ENCODE data around the gene VAMP8. TPM values are rescaled to one million over a fixed set of nuclear protein-coding genes. Genes with fewer than 3 reads are reported as not detected.

The VAMP8 gene
- total RNA-seq, 1 experiment from 2014 or later = not detected

DNA sequence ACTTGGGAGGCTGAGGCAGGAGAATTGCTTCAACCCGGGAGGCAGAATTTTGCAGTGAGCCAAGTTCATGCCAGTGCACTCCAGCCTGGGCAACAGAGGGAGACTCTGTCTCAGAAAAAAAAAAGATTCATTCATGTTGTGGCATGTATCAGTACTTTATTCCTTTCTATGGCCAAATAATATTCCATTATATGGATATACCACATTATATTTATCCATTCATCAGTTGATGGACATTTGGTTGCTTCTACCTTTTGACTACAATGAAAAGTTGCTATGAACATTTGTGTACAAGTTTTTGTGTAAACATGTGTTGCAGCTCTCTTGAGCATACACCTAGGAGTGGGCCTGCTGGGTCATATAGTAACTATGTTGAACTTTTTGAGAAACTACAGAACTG, 47.6 kb upstream of the VAMP8 start:
- TF ChIP-seq EZH2 (IDR thresholded peaks at IDR 0.05; ENCODE audit: borderline replicate concordance, low read depth, low read length, poor library complexity, severe bottlenecking) = no peak
- TF ChIP-seq, protein P1, sequence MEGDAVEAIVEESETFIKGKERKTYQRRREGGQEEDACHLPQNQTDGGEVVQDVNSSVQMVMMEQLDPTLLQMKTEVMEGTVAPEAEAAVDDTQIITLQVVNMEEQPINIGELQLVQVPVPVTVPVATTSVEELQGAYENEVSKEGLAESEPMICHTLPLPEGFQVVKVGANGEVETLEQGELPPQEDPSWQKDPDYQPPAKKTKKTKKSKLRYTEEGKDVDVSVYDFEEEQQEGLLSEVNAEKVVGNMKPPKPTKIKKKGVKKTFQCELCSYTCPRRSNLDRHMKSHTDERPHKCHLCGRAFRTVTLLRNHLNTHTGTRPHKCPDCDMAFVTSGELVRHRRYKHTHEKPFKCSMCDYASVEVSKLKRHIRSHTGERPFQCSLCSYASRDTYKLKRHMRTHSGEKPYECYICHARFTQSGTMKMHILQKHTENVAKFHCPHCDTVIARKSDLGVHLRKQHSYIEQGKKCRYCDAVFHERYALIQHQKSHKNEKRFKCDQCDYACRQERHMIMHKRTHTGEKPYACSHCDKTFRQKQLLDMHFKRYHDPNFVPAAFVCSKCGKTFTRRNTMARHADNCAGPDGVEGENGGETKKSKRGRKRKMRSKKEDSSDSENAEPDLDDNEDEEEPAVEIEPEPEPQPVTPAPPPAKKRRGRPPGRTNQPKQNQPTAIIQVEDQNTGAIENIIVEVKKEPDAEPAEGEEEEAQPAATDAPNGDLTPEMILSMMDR (conservative IDR thresholded peaks at IDR 0.05; ENCODE audit: low read depth, low read length) = no peak
- H3K4me3 ChIP-seq (ENCODE audit: low read depth, low read length, poor library complexity, severe bottlenecking) = no peak overlapping the region
- H3K36me3 ChIP-seq (ENCODE audit: insufficient read depth, low read length, poor library complexity, severe bottlenecking) = no peaks in the 10 kb centered on the region
- no TSS peak for BruUV-seq (replicated peaks)
- ChIA-PET POLR2A (ENCODE audit: low non-redundant PET) (no interaction called here), CTCF (no interaction called here)
- no peaks in the 10 kb centered on the region for H3K27me3 ChIP-seq (replicated peaks; ENCODE audit: insufficient read depth, low read depth, low read length, poor library complexity)
- no peaks in the 10 kb centered on the region for H3K4me1 ChIP-seq (ENCODE audit: insufficient read depth, low read length, poor library complexity, severe bottlenecking)
- no peak overlapping the region for H3K27ac ChIP-seq (ENCODE audit: low read depth, low read length, poor library complexity, severe bottlenecking)
- intact Hi-C loops (cut with micrococcal nuclease; ENCODE audit: unreplicated experiment) = no loop called here
- DNase-seq (ENCODE audit: low spot score) = no peak
- no peaks in the 10 kb centered on the region for H3K9me3 ChIP-seq (ENCODE audit: low read depth, low read length, poor library complexity, severe bottlenecking)

GRCh38 chr2:85531589-85531988, 45.8 kb upstream of the VAMP8 start:
- ChIA-PET CTCF (no interaction called here), POLR2A (ENCODE audit: low non-redundant PET) (no interaction called here)
- Histone ChIP-seq H3K4me3 (ENCODE audit: low read depth, low read length, poor library complexity, severe bottlenecking) (no peak overlapping the region), H3K27me3 (replicated peaks; ENCODE audit: insufficient read depth, low read depth, low read length, poor library complexity) (no peaks in the 10 kb centered on the region), H3K36me3 (ENCODE audit: insufficient read depth, low read length, poor library complexity, severe bottlenecking) (no peaks in the 10 kb centered on the region), H3K9me3 (ENCODE audit: low read depth, low read length, poor library complexity, severe bottlenecking) (no peaks in the 10 kb centered on the region), H3K27ac (ENCODE audit: low read depth, low read length, poor library complexity, severe bottlenecking) (no peak overlapping the region), H3K4me1 (ENCODE audit: insufficient read depth, low read length, poor library complexity, severe bottlenecking) (no peaks in the 10 kb centered on the region)
- intact Hi-C loops (cut with micrococcal nuclease; ENCODE audit: unreplicated experiment) = no loop called here
- DNase-seq (ENCODE audit: low spot score) = no peak
- BruUV-seq (replicated peaks) = no TSS peak
- no peak for TF ChIP-seq EZH2 (IDR thresholded peaks at IDR 0.05; ENCODE audit: borderline replicate concordance, low read depth, low read length, poor library complexity, severe bottlenecking)
- TF ChIP-seq, protein P1 (conservative IDR thresholded peaks at IDR 0.05; ENCODE audit: low read depth, low read length) = no peak

- no peak for DNase-seq (ENCODE audit: low spot score)
- Histone ChIP-seq H3K9me3 (ENCODE audit: low read depth, low read length, poor library complexity, severe bottlenecking) (no peaks in the 10 kb centered on the region), H3K36me3 (ENCODE audit: insufficient read depth, low read length, poor library complexity, severe bottlenecking) (no peaks in the 10 kb centered on the region), H3K27me3 (replicated peaks; ENCODE audit: insufficient read depth, low read depth, low read length, poor library complexity) (no peaks in the 10 kb centered on the region), H3K4me3 (ENCODE audit: low read depth, low read length, poor library complexity, severe bottlenecking) (no peak overlapping the region), H3K27ac (ENCODE audit: low read depth, low read length, poor library complexity, severe bottlenecking) (no peak overlapping the region), H3K4me1 (ENCODE audit: insufficient read depth, low read length, poor library complexity, severe bottlenecking) (peaks cover 8% of the 10 kb centered on the region)
- TF ChIP-seq, protein P1 (conservative IDR thresholded peaks at IDR 0.05; ENCODE audit: low read depth, low read length) = no peak
- no peak for TF ChIP-seq EZH2 (IDR thresholded peaks at IDR 0.05; ENCODE audit: borderline replicate concordance, low read depth, low read length, poor library complexity, severe bottlenecking)
- ChIA-PET POLR2A (ENCODE audit: low non-redundant PET) (interaction anchor here (0.7 kb wide), 1 partner anchor 92 kb away, joined by 6 read pairs; no protein-coding TSS in a partner anchor), CTCF (no interaction called here)
- intact Hi-C loops (cut with micrococcal nuclease; ENCODE audit: unreplicated experiment) = no loop called here
- BruUV-seq (replicated peaks) = no TSS peak
Observed at GRCh38 chr2:85534099-85534498, 43.3 kb upstream of the VAMP8 start.
